HepG2 (cell line): ENCODE results near the gene KREMEN1. TPM values are rescaled to one million over a fixed set of nuclear protein-coding genes. Genes with fewer than 3 reads are reported as not detected.

ENCODE experiments used
- ATAC-seq: fragments of 200-7000 bp; cut with Tn5 transposase; 3 replicates; pipeline ENCODE4 v1.9.1; 2020; ENCODE audit warnings: mild to moderate bottlenecking, moderate library complexity
- BruUV-seq: library from RNA; stranded (reverse); fragments of 400-500 nt; replicated peaks from 2 replicates; lab custom pipeline; 2021; lab: Mats Ljungman, UMichigan
- CTCF ChIA-PET: fragments of 300-600 bp; formaldehyde crosslinking; extraction: SDS; loops from one replicate; lab custom pipeline; 2021; ENCODE audit warnings: low total read pairs, inconsistent platforms, low intra/inter-chr PET ratio; lab: Yijun Ruan, JAX
- POLR2A ChIA-PET: fragments of 350-600 bp; sonication (Branson Sonifier 250); formaldehyde crosslinking; loops from one replicate; lab custom pipeline; 2020; ENCODE audit warnings: antibody characterized with exemption, inconsistent platforms; lab: Yijun Ruan, JAX
- DNase-seq: peaks from one replicate; pipeline ENCODE4 v3.0.0-alpha.2; 2015; ENCODE audit warnings: low spot score
- FAIRE-seq: peaks from 3 replicates; lab custom pipeline; 2011; peaks lifted over from hg19 to GRCh38; lab: Jason Lieb, UNC
- H2AFZ ChIP-seq: one replicate; pipeline ENCODE4 v1.6.1; 2011; ENCODE audit warnings: low read length, inconsistent platforms
- H3K27ac ChIP-seq: fragments of 300-600 bp; 3 replicates; pipeline ENCODE4 v1.8.0; 2011; ENCODE audit warnings: mixed run types, mild to moderate bottlenecking, mixed read lengths, low read length, inconsistent platforms; ENCODE audit not compliant: insufficient read depth; ENCODE audit errors: extremely low read length
- H3K27me3 ChIP-seq, 2 experiments: fragments of 200-600 bp in 1 of 2; 2 replicates in 1 of 2; 3 replicates in 1 of 2; pipeline versions ENCODE4 v1.6.0 to v1.8.0; 2011; ENCODE audit warnings: low read length in 2 of 2, mild to moderate bottlenecking in 2 of 2, moderate library complexity in 2 of 2, inconsistent platforms in 1 of 2; ENCODE audit not compliant: insufficient read depth in 2 of 2, control insufficient read depth in 1 of 2
- H3K36me3 ChIP-seq, 2 experiments: fragments of 200-600 bp in 1 of 2; replicated peaks in 1 of 2; 2 replicates in 1 of 2; 3 replicates in 1 of 2; pipeline versions ENCODE4 v1.5.1 to v1.8.0; 2011; ENCODE audit warnings: low read length in 2 of 2, inconsistent platforms in 1 of 2; ENCODE audit not compliant: insufficient read depth in 2 of 2, control insufficient read depth in 1 of 2
- H3K4me1 ChIP-seq: 2 replicates; pipeline ENCODE4 v1.5.1; 2012; ENCODE audit warnings: low read length, inconsistent platforms; ENCODE audit not compliant: insufficient read depth
- H3K4me2 ChIP-seq: 2 replicates; pipeline ENCODE4 v1.6.0; 2011; ENCODE audit warnings: low read depth, low read length, inconsistent platforms
- H3K4me3 ChIP-seq, 3 experiments: fragments of 200-600 bp in 1 of 3; sonication (generic), shearing (Covaris generic) in 1 of 3; replicated peaks in 1 of 3; 2 replicates each; pipeline ENCODE4 v1.5.1; 2011 to 2016; ENCODE audit warnings: low read length in 3 of 3, inconsistent platforms in 2 of 3, low read depth in 2 of 3, mild to moderate bottlenecking in 2 of 3, control low read depth in 1 of 3, mixed read lengths in 1 of 3; ENCODE audit not compliant: insufficient read depth in 1 of 3
- H3K79me2 ChIP-seq: one replicate; pipeline ENCODE4 v1.6.1; 2011; ENCODE audit warnings: low read length, inconsistent platforms; ENCODE audit not compliant: insufficient read depth
- H3K9ac ChIP-seq: 2 replicates; pipeline ENCODE4 v1.6.0; 2011; ENCODE audit warnings: mild to moderate bottlenecking, low read depth, low read length, inconsistent platforms; ENCODE audit not compliant: insufficient read depth
- H3K9me3 ChIP-seq: 2 replicates; pipeline ENCODE4 v1.5.1; 2012; ENCODE audit warnings: mild to moderate bottlenecking, low read length
- H4K20me1 ChIP-seq: 2 replicates; pipeline ENCODE4 v1.6.0; 2011; ENCODE audit warnings: inconsistent platforms, mild to moderate bottlenecking, low read length, moderate library complexity; ENCODE audit not compliant: insufficient read depth
- ATAD3A ChIP-seq: sonication (generic); formaldehyde crosslinking; IDR thresholded peaks from 2 replicates; pipeline ENCODE4 v1.4.0; 2020; ENCODE audit warnings: missing genetic modification reagents
- CREB1 ChIP-seq, 2 experiments: fragments of 450-650 bp in 1 of 2; IDR thresholded peaks; 2 replicates each; pipeline ENCODE4 v1.6.1; 2016 to 2017; ENCODE audit warnings: control low read depth in 1 of 2, mild to moderate bottlenecking in 1 of 2, missing compliant biosample characterization in 1 of 2, missing genetic modification characterization in 1 of 2
- HOXD1 ChIP-seq: sonication (generic); formaldehyde crosslinking; IDR thresholded peaks from 2 replicates; pipeline ENCODE4 v1.5.0; 2020; ENCODE audit warnings: missing genetic modification reagents
- TCF12 ChIP-seq, 2 experiments: fragments of 450-650 bp in 1 of 2; sonication (generic) in 1 of 2; formaldehyde crosslinking in 1 of 2; IDR thresholded peaks; 2 replicates each; pipeline versions ENCODE4 v1.6.1 to v1.8.0; 2017 to 2022; ENCODE audit warnings: antibody characterized with exemption in 1 of 2, mild to moderate bottlenecking in 1 of 2, missing genetic modification reagents in 1 of 2, moderate library complexity in 1 of 2
- ZNF335 ChIP-seq: sonication (generic); formaldehyde crosslinking; IDR thresholded peaks from 2 replicates; pipeline ENCODE4 v1.4.0; 2020; ENCODE audit warnings: missing genetic modification reagents
- ZNF383 ChIP-seq: sonication (generic); formaldehyde crosslinking; IDR thresholded peaks from 2 replicates; pipeline ENCODE4 v1.4.0; 2020; ENCODE audit warnings: missing genetic modification reagents, mild to moderate bottlenecking, borderline replicate concordance
- ZNF607 ChIP-seq: sonication (generic); formaldehyde crosslinking; IDR thresholded peaks from 2 replicates; pipeline ENCODE4 v1.5.1; 2020; ENCODE audit warnings: missing genetic modification reagents, mild to moderate bottlenecking, borderline replicate concordance
- ZNF709 ChIP-seq: sonication (generic); formaldehyde crosslinking; IDR thresholded peaks from 2 replicates; pipeline ENCODE4 v1.5.0; 2020; ENCODE audit warnings: mild to moderate bottlenecking, missing genetic modification reagents
- ZNF790 ChIP-seq: sonication (generic); formaldehyde crosslinking; IDR thresholded peaks from 2 replicates; pipeline ENCODE4 v1.8.0; 2022; ENCODE audit warnings: missing genetic modification reagents, mild to moderate bottlenecking, borderline replicate concordance
- ZSCAN30 ChIP-seq: sonication (generic); formaldehyde crosslinking; IDR thresholded peaks from 2 replicates; pipeline ENCODE4 v1.5.0; 2020; ENCODE audit warnings: mild to moderate bottlenecking, missing genetic modification reagents
- ZSCAN9 ChIP-seq: IDR thresholded peaks from 2 replicates; pipeline ENCODE4 v1.6.1; 2016; ENCODE audit warnings: borderline replicate concordance
- WGBS: methylation state at CpG from one replicate; pipeline ENCODE4 v1.1.6; 2017; ENCODE audit warnings: low lambda C conversion rate; 5-methylcytosine and 5-hydroxymethylcytosine counted together
- in situ Hi-C: cut with HindIII; loops from 2 replicates; pipeline ENCODE4 v1.10.0; 2017; ENCODE audit warnings: low pct_unique_long_range_greater_than_20kb; ENCODE audit not compliant: extremely low pct_ligation_motif_present
- intact Hi-C: fragments of 100-400 bp; cut with micrococcal nuclease; formaldehyde crosslinking; loops from one replicate; pipeline ENCODE4 v1.10.0; 2022; ENCODE audit not compliant: unreplicated experiment
- polyA plus RNA-seq, 8 experiments: library from polyadenylated mRNA; depleted of rRNA in 3 of 8; stranded (reverse) in 7 of 8; unstranded in 1 of 8; fragments of >200 nt; fragmentation: Illumina TruSeq in 4 of 8; extraction: Trizol in 4 of 8; gene quantifications; 2 replicates each; pipeline versions ENCODE4 v1.2.1 to v1.2.3, GENCODE V29; 2011 to 2016; ENCODE audit warnings: low read depth in 4 of 8, missing spikeins in 1 of 8, mixed read lengths in 1 of 8; ENCODE audit not compliant: insufficient read depth in 1 of 8
- total RNA-seq, 5 experiments: library from RNA; depleted of rRNA; stranded (reverse); fragments of >200 nt; fragmentation: Illumina TruSeq; extraction: Trizol; gene quantifications; 2 replicates each; pipeline ENCODE4 v1.2.3, GENCODE V29; 2016; ENCODE audit warnings: low read depth in 1 of 5
- TF ChIP-seq, protein P1 (sequence below): sonication (generic); formaldehyde crosslinking; IDR thresholded peaks from 2 replicates; pipeline ENCODE4 v1.5.0; 2020; ENCODE audit warnings: missing genetic modification reagents
- TF ChIP-seq, protein P2 (sequence below): sonication (generic); formaldehyde crosslinking; IDR thresholded peaks from 2 replicates; pipeline ENCODE4 v1.4.0; 2020; ENCODE audit warnings: missing genetic modification reagents
- TF ChIP-seq, protein P3 (sequence below): sonication (generic); formaldehyde crosslinking; IDR thresholded peaks from 2 replicates; pipeline ENCODE4 v1.5.0; 2020; ENCODE audit warnings: missing genetic modification reagents

Gene KREMEN1
- total and polyA plus RNA-seq, 2 of the 13 experiments (the other 11 are each of a cell fraction or from before 2014, with no cell fraction given): 9.8 to 13.8 TPM

- FAIRE-seq: no peak
- Histone ChIP-seq H3K27ac (no peak overlapping the region), H3K9me3 (peaks cover 9% of the 10 kb centered on the region), H3K9ac (no peak overlapping the region), H2AFZ (no peak overlapping the region), H3K36me3 (no peaks in the 10 kb centered on the region), H4K20me1 (no peaks in the 10 kb centered on the region), H3K4me3 (no peak overlapping the region), H3K27me3 (peaks cover 4 to 13% of the 10 kb centered on the region in 2 experiments; a peak in 3 of 5 replicates), H3K79me2 (no peaks in the 10 kb centered on the region), H3K4me1 (peaks cover 7% of the 10 kb centered on the region; the same call in 1 of the 2 replicates), H3K4me2 (no peak overlapping the region)
- POLR2A ChIA-PET: no interaction called here
- intact Hi-C loops (no loop called here), in situ Hi-C loops (no loop called here)
- no peak for DNase-seq
- CTCF ChIA-PET: no interaction called here
- TF ChIP-seq HOXD1 (CRISPR knock-in tag): no peak
- TF ChIP-seq ZNF709: no peak
- TF ChIP-seq ZSCAN9 (CRISPR knock-in tag): no peak
- TF ChIP-seq TCF12 (IDR thresholded peaks at IDR 0.05): no peak
- TF ChIP-seq TCF12 (CRISPR knock-in tag; IDR thresholded peaks at IDR 0.05): no peak
- TF ChIP-seq CREB1 (IDR thresholded peaks at IDR 0.05): no peak
- no peak for TF ChIP-seq CREB1 (CRISPR knock-in tag; IDR thresholded peaks at IDR 0.05)
- TF ChIP-seq, protein P1, sequence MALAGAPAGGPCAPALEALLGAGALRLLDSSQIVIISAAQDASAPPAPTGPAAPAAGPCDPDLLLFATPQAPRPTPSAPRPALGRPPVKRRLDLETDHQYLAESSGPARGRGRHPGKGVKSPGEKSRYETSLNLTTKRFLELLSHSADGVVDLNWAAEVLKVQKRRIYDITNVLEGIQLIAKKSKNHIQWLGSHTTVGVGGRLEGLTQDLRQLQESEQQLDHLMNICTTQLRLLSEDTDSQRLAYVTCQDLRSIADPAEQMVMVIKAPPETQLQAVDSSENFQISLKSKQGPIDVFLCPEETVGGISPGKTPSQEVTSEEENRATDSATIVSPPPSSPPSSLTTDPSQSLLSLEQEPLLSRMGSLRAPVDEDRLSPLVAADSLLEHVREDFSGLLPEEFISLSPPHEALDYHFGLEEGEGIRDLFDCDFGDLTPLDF (CRISPR knock-in tag): no peak
- no TSS peak for BruUV-seq
- 55% methylated on average over 6 of the region's 10 CpGs for WGBS
- ATAC-seq: no peak
Measured at GRCh38 chr22:29171721-29172120, 98.9 kb downstream of the KREMEN1 start.

- Histone ChIP-seq H3K27ac (no peak overlapping the region), H3K79me2 (no peaks in the 10 kb centered on the region), H2AFZ (no peak overlapping the region), H4K20me1 (no peaks in the 10 kb centered on the region), H3K27me3 (peaks cover 4 to 14% of the 10 kb centered on the region in 2 experiments; a peak in 3 of 5 replicates), H3K9ac (no peak overlapping the region), H3K4me3 (no peak overlapping the region), H3K36me3 (no peaks in the 10 kb centered on the region), H3K4me2 (no peak overlapping the region), H3K9me3 (peaks cover 9% of the 10 kb centered on the region), H3K4me1 (peaks cover 7% of the 10 kb centered on the region; the same call in 1 of the 2 replicates)
- WGBS: 0% methylated on average over 3 of the region's 6 CpGs
- DNase-seq (no peak), ATAC-seq (no peak), FAIRE-seq (no peak)
- in situ Hi-C loops (no loop called here), intact Hi-C loops (no loop called here)
- BruUV-seq: no TSS peak
- ChIA-PET CTCF (no interaction called here), POLR2A (no interaction called here)
- TF ChIP-seq ZNF790 (CRISPR knock-in tag): no peak
- TF ChIP-seq ATAD3A (CRISPR knock-in tag): no peak
- TF ChIP-seq ZNF383 (CRISPR knock-in tag): no peak
- TF ChIP-seq ZSCAN30 (CRISPR knock-in tag): no peak
- TF ChIP-seq, protein P2, sequence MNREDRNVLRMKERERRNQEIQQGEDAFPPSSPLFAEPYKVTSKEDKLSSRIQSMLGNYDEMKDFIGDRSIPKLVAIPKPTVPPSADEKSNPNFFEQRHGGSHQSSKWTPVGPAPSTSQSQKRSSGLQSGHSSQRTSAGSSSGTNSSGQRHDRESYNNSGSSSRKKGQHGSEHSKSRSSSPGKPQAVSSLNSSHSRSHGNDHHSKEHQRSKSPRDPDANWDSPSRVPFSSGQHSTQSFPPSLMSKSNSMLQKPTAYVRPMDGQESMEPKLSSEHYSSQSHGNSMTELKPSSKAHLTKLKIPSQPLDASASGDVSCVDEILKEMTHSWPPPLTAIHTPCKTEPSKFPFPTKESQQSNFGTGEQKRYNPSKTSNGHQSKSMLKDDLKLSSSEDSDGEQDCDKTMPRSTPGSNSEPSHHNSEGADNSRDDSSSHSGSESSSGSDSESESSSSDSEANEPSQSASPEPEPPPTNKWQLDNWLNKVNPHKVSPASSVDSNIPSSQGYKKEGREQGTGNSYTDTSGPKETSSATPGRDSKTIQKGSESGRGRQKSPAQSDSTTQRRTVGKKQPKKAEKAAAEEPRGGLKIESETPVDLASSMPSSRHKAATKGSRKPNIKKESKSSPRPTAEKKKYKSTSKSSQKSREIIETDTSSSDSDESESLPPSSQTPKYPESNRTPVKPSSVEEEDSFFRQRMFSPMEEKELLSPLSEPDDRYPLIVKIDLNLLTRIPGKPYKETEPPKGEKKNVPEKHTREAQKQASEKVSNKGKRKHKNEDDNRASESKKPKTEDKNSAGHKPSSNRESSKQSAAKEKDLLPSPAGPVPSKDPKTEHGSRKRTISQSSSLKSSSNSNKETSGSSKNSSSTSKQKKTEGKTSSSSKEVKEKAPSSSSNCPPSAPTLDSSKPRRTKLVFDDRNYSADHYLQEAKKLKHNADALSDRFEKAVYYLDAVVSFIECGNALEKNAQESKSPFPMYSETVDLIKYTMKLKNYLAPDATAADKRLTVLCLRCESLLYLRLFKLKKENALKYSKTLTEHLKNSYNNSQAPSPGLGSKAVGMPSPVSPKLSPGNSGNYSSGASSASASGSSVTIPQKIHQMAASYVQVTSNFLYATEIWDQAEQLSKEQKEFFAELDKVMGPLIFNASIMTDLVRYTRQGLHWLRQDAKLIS (CRISPR knock-in tag): no peak
- TF ChIP-seq, protein P3, sequence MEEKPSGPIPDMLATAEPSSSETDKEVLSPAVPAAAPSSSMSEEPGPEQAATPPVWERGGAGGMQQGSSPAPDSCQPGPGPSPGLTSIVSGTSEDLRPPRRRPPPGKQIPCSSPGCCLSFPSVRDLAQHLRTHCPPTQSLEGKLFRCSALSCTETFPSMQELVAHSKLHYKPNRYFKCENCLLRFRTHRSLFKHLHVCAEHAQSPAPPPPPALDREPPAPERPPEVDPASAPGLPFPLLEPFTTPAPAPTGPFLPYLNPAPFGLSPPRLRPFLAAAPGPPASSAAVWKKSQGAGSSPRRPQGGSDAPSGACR: no peak
- TF ChIP-seq ZNF607 (CRISPR knock-in tag): no peak
- no peak for TF ChIP-seq ZNF335 (CRISPR knock-in tag)
Measured at GRCh38 chr22:29172216-29172615, 99.4 kb downstream of the KREMEN1 start.
